ENCODE measurements around the gene FASTK. TPM values are rescaled to one million over a fixed set of nuclear protein-coding genes. Genes with fewer than 3 reads are reported as not detected.
A peak's percentile ranks its signal among the peaks of the same experiment; 100 is the strongest.

FASTK gene
- total RNA-seq, 3 donors from 2014 or later, result 78.6 to 122 (median 98.5) TPM

GRCh38 chr7:151091988-151092387 is 11.4 kb upstream of the FASTK start:
- no peak overlapping the region for H3K4me3 ChIP-seq
- intact Hi-C loops (cut with DNase I, micrococcal nuclease), result no loop called here
- H3K4me1 ChIP-seq (ENCODE audit: low read depth), result peaks cover 24% of the 10 kb centered on the region
- TF ChIP-seq CTCF (IDR thresholded peaks at IDR 0.05), result no peak
- DNase-seq (peak in 1 of 3 donors; percentile 17), ATAC-seq (no peak)
- H3K9me3 ChIP-seq, result no peaks in the 10 kb centered on the region
- H3K36me3 ChIP-seq (ENCODE audit: low read depth), result no peaks in the 10 kb centered on the region

- no peak overlapping the region for H3K4me3 ChIP-seq
- no peaks in the 10 kb centered on the region for H3K36me3 ChIP-seq (ENCODE audit: low read depth)
- peak; percentile 50 to 81 (median 68) for DNase-seq
- intact Hi-C loops (cut with DNase I, micrococcal nuclease), result no loop called here
- no peaks in the 10 kb centered on the region for H3K9me3 ChIP-seq
- TF ChIP-seq CTCF (IDR thresholded peaks at IDR 0.05), result peak; percentile 66
- ATAC-seq, result peak; percentile 67
- H3K4me1 ChIP-seq (ENCODE audit: low read depth), result peaks cover 24% of the 10 kb centered on the region
Observed at GRCh38 chr7:151091431-151091830, 10.8 kb upstream of the FASTK start.

- Histone ChIP-seq H3K36me3 (ENCODE audit: low read depth) (no peaks in the 10 kb centered on the region), H3K4me1 (ENCODE audit: low read depth) (peaks cover 24% of the 10 kb centered on the region), H3K4me3 (no peak overlapping the region), H3K9me3 (no peaks in the 10 kb centered on the region)
- TF ChIP-seq CTCF (IDR thresholded peaks at IDR 0.05), result no peak
- no peak for ATAC-seq
- intact Hi-C loops (cut with DNase I, micrococcal nuclease), result no loop called here
- DNase-seq, result peak in 2 of 3 donors; percentile 20 to 44
Observed at GRCh38 chr7:151091003-151091402, 10.4 kb upstream of the FASTK start.

GRCh38 chr7:151089893-151090730 is 9.5 kb upstream of the FASTK start:
- peaks cover 27% of the 10 kb centered on the region for H3K4me1 ChIP-seq (ENCODE audit: low read depth)
- no peak overlapping the region for H3K4me3 ChIP-seq
- no peaks in the 10 kb centered on the region for H3K9me3 ChIP-seq
- intact Hi-C loops (cut with DNase I, micrococcal nuclease), result no loop called here
- peak in 2 of 3 donors; percentile 37 to 49 for DNase-seq
- no peak for TF ChIP-seq CTCF (IDR thresholded peaks at IDR 0.05)
- no peaks in the 10 kb centered on the region for H3K36me3 ChIP-seq (ENCODE audit: low read depth)
- ATAC-seq, result no peak

GRCh38 chr7:151088856-151089699 is 8.5 kb upstream of the FASTK start:
- Histone ChIP-seq H3K9me3 (no peaks in the 10 kb centered on the region), H3K4me3 (no peak overlapping the region), H3K4me1 (ENCODE audit: low read depth) (peaks cover 27% of the 10 kb centered on the region), H3K36me3 (ENCODE audit: low read depth) (no peaks in the 10 kb centered on the region)
- ATAC-seq (peak; percentile 1), DNase-seq (peak; percentile 56 to 84 (median 58))
- intact Hi-C loops (cut with DNase I, micrococcal nuclease), result no loop called here
- TF ChIP-seq CTCF (IDR thresholded peaks at IDR 0.05), result no peak

All from mucosa of descending colon (tissue), 3 donors.